Endothelial cell of umbilical vein (primary cell): Measurements from ENCODE around the gene PAK2. TPM values are rescaled to one million over a fixed set of nuclear protein-coding genes. Genes with fewer than 3 reads are reported as not detected.
A peak's percentile ranks its signal among the peaks of the same experiment; 100 is the strongest.
"Not testable (repeated sequence)": the region's sequence is repeated elsewhere in the genome, so short reads cannot be mapped to it uniquely, and the experiment has no call there.

Experiments
- BruUV-seq: library from RNA; stranded (reverse); fragments of 400-500 nt; replicated peaks from 2 replicates; lab custom pipeline; 2021; lab: Mats Ljungman, UMichigan
- CTCF ChIA-PET: fragments of 300-600, 350-600 bp; sonication (Branson Sonifier 250); formaldehyde crosslinking; loops from one replicate; lab custom pipeline; 2021; ENCODE audit warnings: antibody characterized with exemption, inconsistent platforms; lab: Charles Lee
- POLR2A ChIA-PET: fragments of 300-600, 350-600 bp; sonication (Branson Sonifier 250); formaldehyde crosslinking; loops from one replicate; lab custom pipeline; 2021; ENCODE audit warnings: antibody characterized with exemption, inconsistent platforms; lab: Charles Lee
- DNase-seq: peaks from one replicate; pipeline ENCODE4 v3.0.0-alpha.2; 2011; ENCODE audit warnings: low read depth, low spot score
- FAIRE-seq: peaks from 2 replicates; lab custom pipeline; 2011; peaks lifted over from hg19 to GRCh38; lab: Jason Lieb, UNC
- H2AFZ ChIP-seq: 2 replicates; pipeline ENCODE4 v1.6.0; 2012; ENCODE audit warnings: low read depth, low read length, control low read depth, inconsistent platforms
- H3K27ac ChIP-seq: 2 replicates; pipeline ENCODE4 v1.5.1; 2011; ENCODE audit warnings: low read depth, mild to moderate bottlenecking, control low read depth, low read length, moderate library complexity; ENCODE audit not compliant: insufficient read depth
- H3K27me3 ChIP-seq, 2 experiments: 2 replicates each; pipeline versions ENCODE4 v1.6.0 to v1.6.1; 2011; ENCODE audit warnings: low read length in 2 of 2, mixed read lengths in 1 of 2; ENCODE audit not compliant: control insufficient read depth in 2 of 2, insufficient read depth in 2 of 2
- H3K36me3 ChIP-seq, 2 experiments: 2 replicates in 1 of 2; 3 replicates in 1 of 2; pipeline ENCODE4 v1.5.1; 2011; ENCODE audit warnings: low read length in 2 of 2, mild to moderate bottlenecking in 1 of 2, moderate library complexity in 1 of 2; ENCODE audit not compliant: control insufficient read depth in 2 of 2, insufficient read depth in 2 of 2; ENCODE audit errors: extremely low read depth in 1 of 2
- H3K4me1 ChIP-seq: 3 replicates; pipeline ENCODE4 v1.5.1; 2011; ENCODE audit warnings: mild to moderate bottlenecking, low read length; ENCODE audit not compliant: control insufficient read depth, insufficient read depth; ENCODE audit errors: extremely low read depth
- H3K4me2 ChIP-seq: 2 replicates; pipeline ENCODE4 v1.6.1; 2011; ENCODE audit warnings: low read length, control low read depth, mixed read lengths; ENCODE audit not compliant: insufficient read depth
- H3K4me3 ChIP-seq, 3 experiments: fragments of 200-600 bp in 1 of 3; sonication (generic), shearing (Covaris generic) in 1 of 3; replicated peaks in 1 of 3; 2 replicates each; pipeline ENCODE4 v1.5.1; 2011 to 2016; ENCODE audit warnings: control low read depth in 3 of 3, low read length in 3 of 3, mild to moderate bottlenecking in 2 of 3, inconsistent platforms in 1 of 3, low read depth in 1 of 3, moderate library complexity in 1 of 3; ENCODE audit not compliant: insufficient read depth in 1 of 3
- H3K79me2 ChIP-seq: 2 replicates; pipeline ENCODE4 v1.6.0; 2012; ENCODE audit warnings: low read length, inconsistent platforms; ENCODE audit not compliant: control insufficient read depth, insufficient read depth
- H3K9ac ChIP-seq: replicated peaks from 2 replicates; pipeline ENCODE3; 2011; ENCODE audit warnings: low read length, control low read depth; ENCODE audit not compliant: insufficient read depth; ENCODE audit errors: extremely low read depth
- H3K9me1 ChIP-seq: replicated peaks from 3 replicates; pipeline ENCODE4 v1.6.0; 2011; ENCODE audit warnings: mild to moderate bottlenecking, low read length; ENCODE audit not compliant: control insufficient read depth, insufficient read depth; ENCODE audit errors: extremely low read depth
- H3K9me3 ChIP-seq: replicated peaks from 2 replicates; pipeline ENCODE4 v1.5.1; 2012; ENCODE audit warnings: low read length, inconsistent platforms; ENCODE audit not compliant: control insufficient read depth, insufficient read depth
- H4K20me1 ChIP-seq: replicated peaks from 2 replicates; pipeline ENCODE3; 2011; ENCODE audit warnings: mild to moderate bottlenecking, low read length; ENCODE audit not compliant: control insufficient read depth, insufficient read depth; ENCODE audit errors: extremely low read depth
- EZH2 ChIP-seq: IDR thresholded peaks from 2 replicates; pipeline ENCODE4 v1.6.1; 2012; ENCODE audit warnings: borderline replicate concordance, low read depth, mild to moderate bottlenecking, moderate library complexity, low read length, inconsistent platforms; ENCODE audit not compliant: severe bottlenecking
- FOS ChIP-seq: IDR thresholded peaks from 2 replicates; pipeline ENCODE4 v1.6.1; 2011; ENCODE audit warnings: mild to moderate bottlenecking, low read length, moderate library complexity, borderline replicate concordance; ENCODE audit not compliant: insufficient read depth
- GATA2 ChIP-seq: IDR thresholded peaks from 2 replicates; pipeline ENCODE4 v1.7.0; 2011; ENCODE audit warnings: low read depth, mild to moderate bottlenecking, moderate library complexity, mixed read lengths, low read length; ENCODE audit not compliant: insufficient read length, insufficient read depth
- JUN ChIP-seq: IDR thresholded peaks from 2 replicates; pipeline ENCODE4 v1.6.1; 2011; ENCODE audit warnings: borderline replicate concordance, low read depth; ENCODE audit not compliant: insufficient read length, insufficient read depth
- MYC ChIP-seq: IDR thresholded peaks from one replicate; pipeline ENCODE4 v1.6.1; 2011; ENCODE audit warnings: mild to moderate bottlenecking, low read depth, low read length
- POLR2A ChIP-seq: IDR thresholded peaks from 2 replicates; pipeline ENCODE4 v1.6.1; 2012; ENCODE audit warnings: low read depth, mild to moderate bottlenecking, control low read depth, low read length
- POLR2AphosphoS5 ChIP-seq: IDR thresholded peaks from 2 replicates; pipeline ENCODE4 v1.6.1; 2012; ENCODE audit warnings: low read depth, mild to moderate bottlenecking, control low read depth, low read length, moderate library complexity; ENCODE audit not compliant: insufficient read depth
- dilution Hi-C: fragments of 300-500 bp; cut with MboI; formaldehyde crosslinking; loops from one replicate; pipeline ENCODE4 v1.15.0; 2019; ENCODE audit warnings: low sequenced_read_pairs; ENCODE audit not compliant: extremely low pct_ligation_motif_present
- intact Hi-C: fragments of 100-400 bp; cut with micrococcal nuclease; formaldehyde crosslinking; loops from one replicate; pipeline ENCODE4 v1.10.0; 2022
- polyA plus RNA-seq, 4 experiments: library from polyadenylated mRNA; depleted of rRNA in 3 of 4; stranded (reverse) in 3 of 4; unstranded in 1 of 4; fragments of >200 nt; gene quantifications; 2 replicates each; pipeline versions ENCODE4 v1.2.1 to v1.2.3, GENCODE V29; 2011 to 2012; ENCODE audit warnings: missing spikeins in 1 of 4
- total RNA-seq: library from RNA; stranded (reverse); gene quantifications from 2 replicates; pipeline ENCODE4 v1.2.3, GENCODE V29; 2021
- TF ChIP-seq, protein P1 (sequence below): IDR thresholded peaks from 2 replicates; pipeline ENCODE4 v1.6.1; 2011; ENCODE audit not compliant: insufficient read depth, insufficient read length
- TF ChIP-seq, protein P2 (sequence below), 2 donors: IDR thresholded peaks; 1 replicate in 1 of 2; 2 replicates in 1 of 2; pipeline ENCODE4 v1.5.1; 2011; ENCODE audit warnings: low read length in 2 of 2, mild to moderate bottlenecking in 2 of 2, moderate library complexity in 2 of 2, control low read depth in 1 of 2, inconsistent platforms in 1 of 2, low read depth in 1 of 2; ENCODE audit not compliant: insufficient read depth in 1 of 2; ENCODE audit errors: extremely low read depth in 1 of 2

The PAK2 gene
- total and polyA plus RNA-seq, 2 donors (not counting 3 experiments of a cell fraction or from before 2014, with no cell fraction given): 22.6 to 98.9 TPM

DNA sequence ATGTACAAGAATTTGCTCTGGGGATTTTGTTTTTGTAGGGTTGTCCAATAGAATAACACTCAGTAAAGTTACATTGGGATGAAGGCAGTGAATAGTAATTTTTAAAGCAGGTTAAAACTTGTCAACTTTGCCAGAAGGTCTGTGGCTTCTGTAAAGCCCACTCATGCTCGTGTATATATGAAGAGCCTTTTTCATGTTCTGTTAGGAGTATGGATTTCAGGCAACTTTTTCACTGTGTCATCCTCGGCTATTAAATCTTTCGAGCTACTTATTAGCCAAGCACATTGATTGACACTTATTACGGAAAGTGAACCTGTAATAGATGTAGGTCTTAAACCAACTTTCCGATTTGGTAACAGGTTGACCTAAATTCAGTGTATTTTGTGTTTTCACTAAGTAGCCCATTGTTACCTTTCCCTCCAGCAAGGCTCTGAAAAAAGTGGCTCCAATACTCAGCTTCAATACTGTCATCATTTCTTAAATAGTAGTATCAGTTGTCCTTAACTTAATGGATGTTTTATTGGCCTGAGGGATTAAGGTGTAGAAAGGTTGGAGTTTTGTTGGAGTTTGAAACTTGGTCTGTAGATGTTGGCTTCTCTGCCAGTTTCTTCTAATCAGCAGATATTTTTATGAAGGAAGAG is 1.7 kb downstream of the PAK2 start:
- DNase-seq: peak; percentile 68
- H3K4me2 ChIP-seq: peak overlapping the region; percentile 91
- ChIA-PET CTCF (interaction anchor here (1.0 to 2.0 kb wide), 3 partner anchors 49 to 132 kb away, joined by 3 to 6 read pairs (median 4); no protein-coding TSS in a partner anchor), POLR2A (no interaction called here)
- H4K20me1 ChIP-seq: no peaks in the 10 kb centered on the region
- peak overlapping the region; percentile 61 for H3K27ac ChIP-seq
- H3K4me3 ChIP-seq: peak overlapping the region; percentile 78 to 95 (median 85)
- H3K4me1 ChIP-seq: peaks cover 5% of the 10 kb centered on the region
- H2AFZ ChIP-seq: no peak overlapping the region
- peak; percentile 79 for FAIRE-seq
- H3K36me3 ChIP-seq: no peaks in the 10 kb centered on the region
- intact Hi-C loops (loop anchor here (2.0 to 5.0 kb wide), 2 partner anchors 29 to 1299 kb away; partner anchors contain the start of genes ACAP2, CEP19 and PIGX), dilution Hi-C loops (no loop called here)
- no peaks in the 10 kb centered on the region for H3K9me3 ChIP-seq
- no peaks in the 10 kb centered on the region for H3K27me3 ChIP-seq
- peaks cover 62% of the 10 kb centered on the region for H3K79me2 ChIP-seq
- peak overlapping the region; percentile 89 for H3K9ac ChIP-seq
- TF ChIP-seq JUN (no peak), FOS (no peak), POLR2AphosphoS5 (no peak), GATA2 (no peak), MYC (no peak), POLR2A (no peak), EZH2 (no peak)
- TF ChIP-seq, protein P1, sequence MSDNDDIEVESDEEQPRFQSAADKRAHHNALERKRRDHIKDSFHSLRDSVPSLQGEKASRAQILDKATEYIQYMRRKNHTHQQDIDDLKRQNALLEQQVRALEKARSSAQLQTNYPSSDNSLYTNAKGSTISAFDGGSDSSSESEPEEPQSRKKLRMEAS: no peak
- TF ChIP-seq, protein P2, sequence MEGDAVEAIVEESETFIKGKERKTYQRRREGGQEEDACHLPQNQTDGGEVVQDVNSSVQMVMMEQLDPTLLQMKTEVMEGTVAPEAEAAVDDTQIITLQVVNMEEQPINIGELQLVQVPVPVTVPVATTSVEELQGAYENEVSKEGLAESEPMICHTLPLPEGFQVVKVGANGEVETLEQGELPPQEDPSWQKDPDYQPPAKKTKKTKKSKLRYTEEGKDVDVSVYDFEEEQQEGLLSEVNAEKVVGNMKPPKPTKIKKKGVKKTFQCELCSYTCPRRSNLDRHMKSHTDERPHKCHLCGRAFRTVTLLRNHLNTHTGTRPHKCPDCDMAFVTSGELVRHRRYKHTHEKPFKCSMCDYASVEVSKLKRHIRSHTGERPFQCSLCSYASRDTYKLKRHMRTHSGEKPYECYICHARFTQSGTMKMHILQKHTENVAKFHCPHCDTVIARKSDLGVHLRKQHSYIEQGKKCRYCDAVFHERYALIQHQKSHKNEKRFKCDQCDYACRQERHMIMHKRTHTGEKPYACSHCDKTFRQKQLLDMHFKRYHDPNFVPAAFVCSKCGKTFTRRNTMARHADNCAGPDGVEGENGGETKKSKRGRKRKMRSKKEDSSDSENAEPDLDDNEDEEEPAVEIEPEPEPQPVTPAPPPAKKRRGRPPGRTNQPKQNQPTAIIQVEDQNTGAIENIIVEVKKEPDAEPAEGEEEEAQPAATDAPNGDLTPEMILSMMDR (IDR thresholded peaks at IDR 0.05; ENCODE audit: extremely low read depth in 1 of 2, insufficient read depth in 1 of 2, low read depth in 1 of 2, low read length in 2 of 2): no peak
- BruUV-seq: no TSS peak
- no peaks in the 10 kb centered on the region for H3K9me1 ChIP-seq

DNA sequence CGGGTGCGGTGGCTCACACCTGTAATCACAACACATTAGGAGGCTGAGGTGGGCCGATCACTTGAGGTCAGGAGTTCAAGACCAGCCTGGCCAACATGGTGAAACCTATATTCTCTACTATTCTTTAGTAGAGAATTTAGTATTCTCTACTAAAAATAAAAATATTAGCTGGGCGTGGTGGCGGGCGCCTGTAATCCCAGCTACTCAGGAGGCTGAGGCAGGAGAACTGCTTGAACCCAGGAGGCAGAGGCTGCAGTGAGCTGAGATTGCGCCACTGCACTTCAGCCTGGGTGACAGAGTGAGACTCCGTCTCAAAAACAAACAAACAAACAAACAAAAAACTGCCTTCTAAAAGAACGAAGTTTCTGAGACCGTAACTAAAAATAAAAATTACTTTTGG is 3.9 kb downstream of the PAK2 start:
- H3K4me3 ChIP-seq, CTCF ChIA-PET, H3K4me2 ChIP-seq, DNase-seq, H3K4me1 ChIP-seq, H3K36me3 ChIP-seq, H3K9me1 ChIP-seq, H4K20me1 ChIP-seq, H2AFZ ChIP-seq, H3K9ac ChIP-seq, BruUV-seq, FAIRE-seq, H3K9me3 ChIP-seq, H3K27me3 ChIP-seq, H3K27ac ChIP-seq, dilution Hi-C loops, POLR2A ChIA-PET: not testable (repeated sequence)
- peaks cover 82% of the 10 kb centered on the region for H3K79me2 ChIP-seq
- intact Hi-C loops: loop anchor here (5.0 kb wide), 1 partner anchor 1301 kb away; the partner anchor contains the start of gene ACAP2
